Mammary epithelial cell (primary cell): Measurements from ENCODE around the gene NOL4L.

ENCODE experiments used
- CTCF ChIP-seq, 2 donors: IDR thresholded peaks in 1 of 2; conservative IDR thresholded peaks in 1 of 2; 2 replicates each; pipeline ENCODE4 v1.5.1; 2011 to 2012; ENCODE audit warnings: inconsistent platforms in 2 of 2, low read length in 2 of 2, mild to moderate bottlenecking in 2 of 2, control low read depth in 1 of 2, low read depth in 1 of 2; ENCODE audit not compliant: insufficient read depth in 1 of 2; ENCODE audit errors: extremely low read depth in 1 of 2
- EZH2 ChIP-seq: IDR thresholded peaks from 2 replicates; pipeline ENCODE4 v1.6.1; 2012; ENCODE audit warnings: low read length, inconsistent platforms, borderline replicate concordance

- no peak for TF ChIP-seq EZH2
- TF ChIP-seq CTCF (conservative IDR thresholded peaks at IDR 0.05 in 1 of 2, IDR thresholded peaks at IDR 0.05 in 1 of 2; ENCODE audit: extremely low read depth in 1 of 2, insufficient read depth in 1 of 2, low read depth in 1 of 2, low read length in 2 of 2): no peak
These were observed 20.7 kb downstream of the NOL4L start for GRCh38 chr20:32564440-32564839.
